GM21825 (cell line): Measurements from ENCODE around the gene DPY19L1.
A peak's percentile ranks its signal among the peaks of the same experiment; 100 is the strongest.
"Not testable (repeated sequence)": the region's sequence is repeated elsewhere in the genome, so short reads cannot be mapped to it uniquely, and the experiment has no call there.

Experiments used
- ATAC-seq: cut with Tn5 transposase; IDR thresholded peaks from one replicate; pipeline ENCODE4 v1.9.1; 2021; ENCODE audit warnings: mild to moderate bottlenecking, moderate library complexity; ENCODE audit not compliant: unreplicated experiment

Gene DPY19L1

DNA sequence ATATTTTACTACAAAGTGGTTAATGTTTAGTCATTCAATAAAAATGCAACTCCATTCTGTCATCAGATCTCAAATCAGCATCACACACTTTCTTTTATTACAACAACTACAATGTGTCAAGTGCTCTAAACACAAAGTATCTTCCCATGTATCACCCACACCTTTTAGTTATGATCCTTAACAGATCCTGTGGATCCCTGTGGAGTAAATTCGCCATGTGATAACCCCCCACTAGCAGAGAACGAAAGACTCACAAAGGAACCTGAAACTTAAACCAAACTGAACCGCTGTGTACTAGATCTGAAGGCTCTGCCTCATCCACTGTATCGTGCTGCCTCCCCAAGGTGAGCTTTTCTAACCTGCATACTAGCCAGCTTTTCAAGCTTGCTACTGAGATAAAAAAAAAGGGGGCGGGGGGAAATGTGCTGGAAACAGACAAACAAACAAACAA lies 1.7 kb downstream of the DPY19L1 start:
- peak; percentile 19 for ATAC-seq

DNA sequence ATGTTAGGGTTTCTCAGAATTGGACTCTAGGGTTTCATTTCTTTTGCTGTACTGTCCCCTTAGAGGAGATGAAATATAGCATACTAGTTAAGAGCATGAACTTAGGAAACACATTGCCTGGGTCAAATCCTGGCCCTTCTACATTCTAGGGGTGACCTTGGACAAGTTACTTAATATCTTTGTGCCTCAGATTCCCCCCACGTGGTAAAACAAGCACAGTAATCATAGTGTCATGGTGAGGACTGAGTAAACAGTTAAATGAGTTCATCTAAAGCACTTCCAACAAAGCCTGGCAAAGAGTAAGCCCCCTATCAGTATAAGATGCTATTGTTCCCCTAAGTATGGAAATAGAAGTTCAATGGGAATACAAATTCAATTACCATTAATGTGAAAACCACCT lies 5.1 kb downstream of the DPY19L1 start:
- no peak for ATAC-seq

DNA sequence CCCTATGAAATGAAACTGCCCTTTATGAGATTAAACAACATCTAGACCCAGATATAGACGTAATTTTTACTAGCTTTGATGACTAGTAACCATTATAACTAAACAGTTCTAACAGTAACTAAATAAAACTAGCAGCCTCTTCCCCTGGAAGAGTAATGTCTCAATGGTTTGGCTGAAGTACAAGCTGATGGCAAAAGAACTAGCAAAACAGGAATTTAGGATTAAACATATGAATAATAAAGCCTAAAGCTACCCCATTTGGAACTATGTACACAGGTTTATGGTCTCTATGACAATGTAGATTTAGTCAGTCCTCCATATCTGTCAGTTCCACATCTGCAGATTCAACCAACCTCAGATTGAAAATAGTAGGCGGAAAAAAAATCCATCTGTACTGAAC lies 6.4 kb downstream of the DPY19L1 start:
- ATAC-seq, result no peak

DNA sequence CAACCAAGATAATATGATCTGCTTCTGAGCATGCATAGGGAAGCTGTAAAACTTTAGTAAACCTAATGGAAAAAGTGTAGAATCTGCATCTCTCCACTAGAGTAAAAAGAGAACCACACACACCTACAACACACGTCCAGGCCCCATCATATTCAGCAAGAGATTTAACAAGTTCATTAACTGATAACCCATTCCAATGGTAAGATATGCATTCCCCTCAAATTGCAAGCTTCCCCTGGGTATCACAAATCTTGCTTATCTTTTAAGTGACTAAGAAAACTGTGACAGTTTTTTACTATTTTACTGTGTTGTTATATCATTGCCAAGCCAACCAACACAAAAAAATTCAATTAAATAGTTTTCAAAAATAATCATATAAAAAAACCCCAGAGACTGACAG lies 8.0 kb downstream of the DPY19L1 start:
- ATAC-seq, result no peak

DNA sequence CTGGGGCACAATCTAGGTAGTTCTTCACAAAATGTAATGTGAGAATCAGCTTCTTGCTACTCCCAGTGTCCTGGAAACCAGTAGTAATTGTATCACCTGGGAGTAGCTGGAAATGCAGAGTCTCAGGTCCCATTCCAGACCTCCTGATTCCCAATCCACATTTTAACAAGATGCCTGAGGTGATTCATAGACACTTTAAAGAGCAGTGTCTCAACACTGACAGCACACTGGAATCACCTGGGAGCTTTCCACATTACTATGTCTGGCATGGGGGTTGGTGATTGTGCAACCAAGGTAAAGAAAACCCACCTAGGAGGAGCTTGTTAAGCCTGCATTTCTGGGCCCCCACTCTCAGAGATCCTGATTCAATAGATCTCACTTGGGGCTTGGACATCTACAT lies 11.1 kb downstream of the DPY19L1 start:
- no peak for ATAC-seq

DNA sequence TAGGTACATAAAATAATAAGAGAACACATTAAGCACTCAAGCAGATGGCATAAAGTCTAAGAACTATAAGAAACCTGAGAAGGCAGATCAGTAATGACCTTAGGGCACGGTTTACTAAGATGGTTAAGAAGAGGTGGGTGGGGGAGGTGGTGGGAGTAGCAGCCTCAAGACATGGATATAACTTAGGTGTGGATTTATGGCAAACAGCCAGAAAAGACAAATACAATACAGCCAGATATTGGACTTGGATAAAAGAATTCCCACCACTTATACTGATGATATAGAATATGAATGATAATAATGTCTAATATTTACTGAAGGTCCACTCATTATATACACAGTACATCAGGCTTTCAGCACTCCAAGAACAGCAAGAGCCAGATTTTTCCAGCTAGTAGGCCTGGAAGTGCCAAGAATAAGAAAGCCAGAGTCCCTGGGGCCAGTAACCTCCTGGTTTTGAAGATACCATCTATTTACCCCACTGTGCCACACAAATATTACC lies 11.9 kb downstream of the DPY19L1 start:
- ATAC-seq, result no peak

DNA sequence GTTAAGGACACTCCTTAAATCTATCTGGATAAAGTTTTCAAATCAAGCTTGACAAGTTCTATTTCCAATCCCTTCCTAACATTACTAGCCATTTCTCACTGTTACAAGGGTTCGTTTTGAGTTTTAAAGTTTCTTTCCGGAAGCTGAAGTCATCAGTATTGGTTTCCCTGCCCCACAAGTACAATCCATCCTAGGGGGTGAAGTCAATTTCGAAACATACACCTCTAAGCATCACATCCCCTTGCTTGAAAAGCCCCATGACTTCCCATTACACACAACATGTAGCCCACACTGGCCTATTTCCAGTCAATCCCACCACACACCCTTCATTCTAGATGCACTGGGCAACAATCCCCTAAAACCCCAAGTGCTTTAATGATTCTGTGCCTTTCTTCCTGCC lies 13.0 kb downstream of the DPY19L1 start:
- ATAC-seq, result no peak

DNA sequence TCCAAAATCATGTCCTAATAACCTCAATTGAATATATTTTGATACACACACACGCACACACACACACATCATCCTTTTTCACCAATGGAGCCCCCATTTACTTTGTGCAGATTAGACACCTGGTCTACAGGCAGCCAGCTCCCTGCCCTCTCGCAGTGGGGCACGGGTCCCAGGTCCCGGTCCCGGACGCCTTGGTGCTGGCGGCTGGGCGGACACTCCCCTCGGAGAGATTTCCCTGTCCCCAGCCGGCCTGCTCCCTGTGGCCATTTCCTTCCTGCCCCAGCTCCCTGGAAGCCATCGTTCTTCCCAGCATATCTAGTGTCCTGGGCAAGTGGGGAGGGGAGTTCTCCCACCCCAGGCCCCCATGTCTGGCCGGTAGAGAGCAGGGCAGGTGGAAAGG lies 14.6 kb downstream of the DPY19L1 start:
- ATAC-seq, result no peak

DNA sequence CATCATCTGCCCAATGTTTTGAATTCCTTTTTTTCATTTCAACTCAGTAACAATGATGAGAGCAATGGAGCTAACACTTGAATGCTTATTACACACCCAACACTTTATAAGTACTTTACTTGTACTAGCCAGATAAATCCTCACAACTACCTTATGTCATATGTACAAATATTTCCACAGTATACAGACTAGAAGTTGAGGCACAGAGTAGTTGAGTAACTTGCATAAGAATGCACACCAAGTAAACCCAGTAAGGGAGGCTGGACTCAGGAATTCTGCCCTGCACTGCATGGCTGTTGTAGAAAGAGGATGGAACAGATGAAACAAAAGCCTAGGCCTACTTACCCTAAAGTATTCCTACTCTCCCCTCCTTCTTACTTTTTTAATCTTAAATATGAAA lies 15.8 kb downstream of the DPY19L1 start:
- ATAC-seq, result no peak

DNA sequence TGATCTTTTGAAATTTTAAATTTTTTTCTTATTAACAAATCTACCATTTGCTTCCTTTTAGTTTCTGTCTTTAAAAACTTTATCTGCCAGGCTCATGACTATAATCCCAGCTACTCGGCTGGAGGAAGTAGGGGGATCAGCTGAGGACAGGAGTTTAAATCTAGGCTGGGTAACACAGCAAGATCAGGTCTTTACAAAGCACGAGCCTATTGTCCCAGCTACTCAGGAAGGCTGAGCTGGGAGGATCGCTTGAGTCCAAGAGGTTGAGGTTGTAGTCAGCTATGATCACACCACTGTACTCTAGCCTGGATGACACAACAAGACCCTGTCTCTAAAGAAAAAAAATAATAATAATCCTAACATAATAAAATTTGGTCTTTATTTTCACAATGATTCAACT lies 17.5 kb downstream of the DPY19L1 start:
- no peak for ATAC-seq

DNA sequence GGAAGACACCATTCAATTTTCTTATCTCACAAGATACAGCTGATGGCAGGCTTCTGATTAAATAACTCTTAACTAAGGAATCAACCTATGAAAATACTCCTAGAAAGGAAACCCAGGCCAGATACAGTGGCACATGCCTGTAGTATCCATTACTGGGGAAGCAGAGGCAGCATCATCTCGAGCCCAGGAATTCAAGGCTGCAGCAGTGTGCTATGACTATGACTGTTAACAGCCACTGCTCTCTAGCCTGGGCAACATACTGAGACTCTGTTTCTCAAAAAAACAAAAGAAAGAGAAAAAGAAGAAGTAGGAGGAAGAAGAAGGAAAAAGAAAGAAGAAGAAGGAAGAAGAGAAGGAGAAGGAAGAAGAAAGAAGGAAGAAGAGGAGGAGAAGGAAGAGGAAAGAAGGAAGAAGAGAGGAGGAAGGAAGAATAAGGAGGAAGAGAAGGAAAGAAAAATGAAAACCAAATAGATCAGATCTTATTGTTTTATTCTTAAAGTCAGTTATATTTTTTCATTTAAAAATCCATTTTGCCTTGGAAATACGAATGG lies 18.0 kb downstream of the DPY19L1 start:
- no peak for ATAC-seq

DNA sequence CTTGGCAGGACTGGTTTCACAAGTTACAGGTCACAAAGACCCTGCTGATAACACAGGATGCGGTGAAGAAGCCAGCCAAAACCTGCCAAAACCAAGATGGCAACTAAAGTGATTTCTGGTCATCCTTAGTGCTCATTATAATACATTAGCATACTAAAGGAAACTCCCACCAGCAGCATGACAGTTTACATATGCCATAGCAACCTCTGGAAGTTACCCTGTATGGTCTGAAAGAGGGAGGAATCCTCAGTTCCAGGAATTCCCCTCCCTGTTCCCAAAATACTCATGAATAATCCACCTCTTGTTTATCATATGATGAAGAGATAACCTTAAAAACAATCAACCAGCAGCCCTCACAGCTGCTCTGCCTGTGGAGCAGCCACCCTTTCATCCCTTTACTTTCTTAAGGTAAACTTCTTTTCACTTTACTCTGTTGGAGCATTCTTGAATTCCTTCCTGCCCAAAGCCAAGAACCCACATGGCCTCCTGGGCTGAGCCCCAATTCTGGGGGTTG lies 21.9 kb downstream of the DPY19L1 start:
- ATAC-seq, result no peak

DNA sequence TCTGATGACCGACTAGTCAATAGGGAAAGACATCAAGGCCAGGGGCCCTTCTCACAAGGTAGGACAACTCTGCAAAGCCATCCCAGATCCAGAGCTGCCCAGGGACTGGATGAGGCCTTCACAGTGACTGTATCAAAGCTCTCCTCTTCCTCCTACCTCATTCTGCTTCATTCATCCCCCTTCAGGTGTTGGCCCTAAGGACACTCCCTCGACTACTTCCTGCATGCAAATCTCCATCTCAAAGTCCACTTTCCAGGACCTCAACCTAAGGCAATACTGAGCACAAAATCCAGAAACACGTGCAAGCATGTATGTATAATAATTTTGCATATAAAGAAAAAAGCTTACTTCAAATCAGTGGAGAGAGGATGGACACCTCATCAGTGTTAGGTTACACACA lies 25.1 kb downstream of the DPY19L1 start:
- no peak for ATAC-seq

DNA sequence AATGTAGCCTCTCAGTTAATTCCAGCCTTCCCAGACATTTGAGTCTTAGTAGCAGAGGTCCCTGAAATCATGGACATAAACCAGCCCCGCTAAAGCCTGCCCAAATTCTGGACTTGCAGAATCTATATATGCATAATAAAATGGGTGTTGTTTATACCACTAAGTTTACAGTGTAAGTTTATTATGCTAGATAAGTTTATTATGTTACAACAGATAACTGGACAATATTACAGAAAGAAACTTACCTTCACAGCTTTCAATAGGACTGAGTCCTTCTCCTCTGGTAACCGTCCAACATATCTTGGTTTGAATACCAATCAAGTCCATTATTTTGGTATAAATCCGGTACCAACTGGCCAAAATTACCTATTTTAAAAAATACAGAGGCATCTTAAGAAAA lies 26.2 kb downstream of the DPY19L1 start:
- no peak for ATAC-seq

DNA sequence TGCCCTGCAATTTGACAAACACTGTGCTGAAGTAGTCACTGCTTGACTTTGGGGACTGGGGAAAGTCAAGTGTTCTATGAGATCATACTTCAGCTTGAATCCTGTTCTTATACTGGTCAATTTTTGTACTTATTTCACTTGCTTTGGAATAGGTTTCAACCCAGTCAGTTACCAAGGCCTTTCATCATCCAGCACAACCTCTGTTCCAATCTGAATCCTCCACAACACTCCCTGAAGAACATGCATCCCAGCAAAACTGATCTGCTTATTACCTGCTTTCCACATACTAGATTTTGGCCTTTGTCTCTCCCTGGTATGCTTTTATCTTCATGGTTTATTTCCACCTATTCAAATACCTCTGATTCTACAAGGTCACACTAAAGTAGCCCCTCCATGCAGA lies 29.5 kb downstream of the DPY19L1 start:
- ATAC-seq, result no peak

DNA sequence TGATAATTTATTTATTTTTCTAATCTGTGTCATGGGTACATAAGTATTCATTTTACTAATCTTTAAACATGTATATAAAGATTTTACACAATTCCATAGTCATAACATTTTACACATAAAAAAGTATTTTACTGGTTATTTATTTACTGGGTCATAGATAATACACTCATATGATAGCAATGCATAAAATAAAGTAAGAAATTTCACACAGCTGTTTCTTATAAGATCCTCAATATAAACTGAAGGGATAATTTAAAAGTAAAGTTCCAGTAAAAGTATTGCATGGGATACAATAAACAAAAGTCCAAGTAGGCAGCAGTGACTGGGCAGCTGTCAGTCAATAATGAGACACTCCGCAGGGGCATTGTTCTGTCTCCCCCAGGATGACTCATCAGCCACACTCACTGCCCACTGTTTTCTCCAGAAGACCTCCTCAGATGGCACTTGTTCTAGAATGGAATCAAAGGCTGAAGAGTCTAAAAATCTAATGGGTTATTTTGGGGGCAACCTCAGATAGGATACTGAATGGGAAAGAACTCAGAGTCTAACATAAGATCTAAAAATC lies 32.7 kb downstream of the DPY19L1 start:
- ATAC-seq, result no peak

DNA sequence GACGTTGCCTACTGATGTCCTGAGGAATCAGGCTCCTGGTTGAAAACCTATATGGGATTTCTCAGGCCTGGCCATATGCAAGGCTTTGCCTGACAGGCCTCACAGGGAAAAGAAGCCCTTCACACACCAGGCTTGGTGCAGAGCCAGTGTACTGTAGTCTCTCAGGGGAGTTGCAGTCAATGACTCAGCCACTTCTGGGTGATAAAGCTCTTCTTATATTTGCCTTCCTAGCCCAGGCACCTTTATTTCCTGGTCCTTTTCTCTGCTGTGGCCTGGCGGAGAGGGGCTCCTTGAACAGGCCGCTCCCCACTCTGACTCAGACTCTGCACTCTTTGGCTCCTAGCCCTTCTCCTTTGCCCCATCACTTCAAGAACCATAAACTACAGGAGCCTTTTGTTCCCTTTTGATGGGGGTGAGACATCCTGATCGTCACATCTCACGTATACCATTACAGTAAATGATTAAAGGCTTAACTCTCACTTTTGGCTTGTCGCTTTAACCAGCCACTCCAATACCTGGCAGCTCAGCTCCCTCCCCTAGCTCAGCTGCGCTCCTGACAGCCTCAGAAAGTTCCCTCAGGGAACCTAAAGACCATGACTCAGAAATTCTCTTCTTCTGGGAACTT lies 33.5 kb downstream of the DPY19L1 start:
- no peak for ATAC-seq

DNA sequence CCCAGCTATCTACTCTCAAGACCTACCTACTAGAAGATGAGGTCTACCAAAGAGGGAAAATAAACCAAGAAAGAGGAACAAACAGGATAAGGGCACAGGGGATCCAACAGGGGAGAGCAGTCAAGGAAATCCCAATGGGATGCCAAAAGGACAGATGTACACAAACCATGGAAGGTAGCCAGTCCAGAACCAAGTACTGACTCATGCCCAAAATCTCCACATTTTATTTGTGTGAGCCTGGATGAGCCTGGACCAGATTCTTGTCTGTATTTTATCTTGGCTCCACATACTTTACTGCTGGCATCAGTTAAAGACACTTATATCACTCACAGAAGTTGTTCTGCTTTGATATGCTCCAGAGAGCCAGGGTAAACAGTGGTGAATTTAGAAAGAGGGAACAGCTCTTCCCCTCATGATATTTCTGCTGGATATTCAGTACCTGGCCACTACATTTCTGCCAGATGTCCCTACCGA lies 34.1 kb downstream of the DPY19L1 start:
- not testable (repeated sequence) for ATAC-seq

DNA sequence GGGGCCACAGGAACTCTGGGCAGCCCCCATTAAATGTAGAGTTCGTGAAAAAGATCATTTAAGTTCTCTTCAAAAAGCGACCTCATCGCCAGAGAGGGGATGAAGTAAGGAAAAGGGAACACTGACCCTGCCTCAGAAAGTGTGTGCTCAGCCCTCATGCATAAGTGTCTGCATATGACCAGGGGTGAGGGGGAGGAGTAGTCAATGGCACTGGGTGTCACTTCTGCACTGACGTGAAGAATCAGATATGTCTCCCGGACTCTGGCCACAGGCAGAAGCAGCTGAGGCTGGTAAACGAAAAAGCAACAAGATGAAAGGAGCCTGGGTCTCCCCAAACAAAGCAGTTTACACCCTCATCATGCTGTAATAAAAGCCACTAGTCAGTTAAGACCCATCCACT lies 39.0 kb downstream of the DPY19L1 start:
- ATAC-seq, result not testable (repeated sequence)

DNA sequence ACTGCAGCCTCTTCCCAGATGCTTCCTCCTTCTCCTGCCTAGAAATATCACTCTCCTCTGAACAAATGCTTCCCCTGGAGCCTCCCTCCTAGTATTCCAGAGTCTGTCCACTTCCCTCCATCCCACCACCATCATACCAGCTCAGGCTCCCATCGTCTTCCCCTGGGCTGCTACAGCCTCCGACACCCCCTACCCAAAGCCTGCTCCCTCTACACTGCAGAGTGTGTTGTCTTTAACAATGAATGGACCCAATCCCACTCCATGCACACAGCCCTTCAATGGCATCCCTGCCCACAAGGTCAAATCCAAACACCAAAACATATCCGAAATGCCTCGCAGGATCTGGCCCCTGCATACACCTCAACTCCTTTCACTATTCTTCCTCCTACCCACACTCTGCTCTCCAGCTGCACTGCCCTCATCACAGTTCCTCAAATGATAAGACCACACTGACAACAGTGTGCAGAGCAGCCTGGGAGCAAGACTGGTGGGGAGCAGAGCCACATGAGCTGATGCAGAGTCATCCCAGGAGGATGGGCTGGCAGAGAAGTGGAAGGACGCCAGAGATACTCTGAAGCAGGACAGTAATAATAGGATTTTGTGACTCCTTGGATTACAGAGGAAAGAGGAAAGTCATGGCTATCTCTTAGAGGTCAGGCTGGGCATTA lies 40.7 kb downstream of the DPY19L1 start:
- ATAC-seq, result not testable (repeated sequence)

DNA sequence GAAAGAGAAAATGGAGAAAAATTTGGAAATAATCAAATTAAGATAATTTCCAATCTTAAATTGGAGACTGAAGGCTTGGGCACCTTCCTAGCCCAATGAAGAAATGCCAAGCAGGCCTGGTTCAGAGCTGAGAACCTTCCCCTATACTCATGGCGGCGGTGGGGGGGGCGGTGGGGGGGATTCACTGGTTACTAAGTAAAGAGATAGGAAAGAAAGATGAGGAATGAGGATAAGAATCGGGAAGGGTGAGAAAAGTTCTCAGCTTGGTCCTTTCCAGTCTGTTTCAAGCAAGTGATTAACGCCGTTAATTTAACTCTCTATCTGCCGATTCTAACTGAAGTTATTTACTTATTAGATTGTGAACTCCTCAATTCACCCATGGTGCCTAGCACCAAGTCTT lies 41.5 kb downstream of the DPY19L1 start:
- no peak for ATAC-seq
